22Rv1 (cell line): ENCODE measurements around the gene GTPBP10.

ENCODE experiments used
- CTCF ChIP-seq: fragments of 450-650 bp; IDR thresholded peaks from 2 replicates; pipeline ENCODE4 v1.5.1; 2017; ENCODE audit warnings: mild to moderate bottlenecking
- ZFX ChIP-seq: fragments of 450-650 bp; IDR thresholded peaks from 2 replicates; pipeline ENCODE4 v1.6.1; 2017; ENCODE audit warnings: antibody characterized with exemption, borderline replicate concordance

GRCh38 chr7:90404777-90405176, 58.3 kb downstream of the GTPBP10 start:
- TF ChIP-seq CTCF (no peak), ZFX (no peak)
